Fibroblast of gingiva (primary cell): Measurements from ENCODE around the gene SLC9A4.

Source experiments
- DNase-seq: peaks from one replicate; pipeline ENCODE4 v3.0.0-alpha.2; 2011; ENCODE audit warnings: low read depth

SLC9A4 gene

GRCh38 chr2:102502576-102502975 lies 29.6 kb downstream of the SLC9A4 start:
- DNase-seq: no peak

DNA sequence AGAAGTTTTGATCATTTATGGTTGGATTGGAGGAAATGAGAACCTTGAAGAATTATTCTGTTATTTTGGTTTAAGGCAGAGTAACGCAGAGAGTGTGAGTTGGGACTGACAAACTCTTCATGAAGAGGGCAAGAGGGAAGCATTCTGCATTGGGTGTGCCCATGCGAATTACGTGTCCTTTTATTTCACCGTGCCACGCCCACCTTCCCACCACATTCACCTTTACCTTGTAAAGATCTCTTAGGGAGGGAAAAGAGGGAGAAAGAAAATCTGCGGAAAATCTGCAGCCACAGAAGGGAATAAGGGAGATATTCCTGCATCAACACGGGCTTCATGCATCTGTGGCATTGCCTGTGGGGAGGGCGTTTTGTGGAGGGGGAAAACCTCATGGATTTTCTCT lies 31.8 kb downstream of the SLC9A4 start:
- no peak for DNase-seq

- no peak for DNase-seq
Measured at GRCh38 chr2:102505290-102505689, 32.3 kb downstream of the SLC9A4 start.

- DNase-seq: no peak
Measured at GRCh38 chr2:102506743-102507142, 33.7 kb downstream of the SLC9A4 start.

- DNase-seq: no peak
Measured at GRCh38 chr2:102508863-102509262, 35.8 kb downstream of the SLC9A4 start.

GRCh38 chr2:102509749-102510148 lies 36.7 kb downstream of the SLC9A4 start:
- DNase-seq: no peak

DNA sequence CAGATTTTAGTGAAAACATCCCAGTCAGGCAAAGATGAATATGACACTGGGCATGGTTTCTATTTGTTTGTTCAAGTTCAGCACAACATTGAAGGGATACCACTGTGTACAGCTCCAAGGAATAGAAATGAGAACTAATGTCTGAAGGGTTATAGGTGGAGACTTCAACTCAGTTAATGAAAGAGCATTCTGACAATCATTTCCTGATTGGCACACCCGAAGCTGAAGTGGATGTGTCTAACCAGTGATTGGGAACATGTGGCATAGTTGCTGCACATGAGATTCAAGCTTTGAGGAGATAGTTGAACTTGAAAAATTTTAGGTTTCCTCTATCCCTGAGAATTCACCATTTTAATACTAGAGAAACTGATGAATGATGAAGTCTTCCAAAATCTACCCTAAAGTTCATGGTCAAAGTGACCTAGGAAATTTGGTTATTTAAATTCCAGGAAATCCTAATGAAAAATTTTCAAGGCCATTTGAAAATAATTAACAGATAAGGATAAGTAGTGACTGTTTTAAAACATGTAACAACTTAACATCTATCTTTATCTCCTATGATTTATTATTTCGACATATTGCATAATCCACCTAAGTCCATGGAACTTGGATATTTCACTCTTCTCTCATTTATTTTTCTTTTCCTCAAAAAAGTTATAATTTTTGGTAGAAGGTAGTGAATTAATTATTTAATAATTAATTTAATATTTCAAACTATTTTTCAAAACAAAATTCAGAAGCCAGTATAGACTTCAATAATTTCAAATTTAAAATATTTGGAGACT lies 38.0 kb downstream of the SLC9A4 start:
- DNase-seq: no peak

- no peak for DNase-seq
Measured at GRCh38 chr2:102512161-102512560, 39.1 kb downstream of the SLC9A4 start.

DNA sequence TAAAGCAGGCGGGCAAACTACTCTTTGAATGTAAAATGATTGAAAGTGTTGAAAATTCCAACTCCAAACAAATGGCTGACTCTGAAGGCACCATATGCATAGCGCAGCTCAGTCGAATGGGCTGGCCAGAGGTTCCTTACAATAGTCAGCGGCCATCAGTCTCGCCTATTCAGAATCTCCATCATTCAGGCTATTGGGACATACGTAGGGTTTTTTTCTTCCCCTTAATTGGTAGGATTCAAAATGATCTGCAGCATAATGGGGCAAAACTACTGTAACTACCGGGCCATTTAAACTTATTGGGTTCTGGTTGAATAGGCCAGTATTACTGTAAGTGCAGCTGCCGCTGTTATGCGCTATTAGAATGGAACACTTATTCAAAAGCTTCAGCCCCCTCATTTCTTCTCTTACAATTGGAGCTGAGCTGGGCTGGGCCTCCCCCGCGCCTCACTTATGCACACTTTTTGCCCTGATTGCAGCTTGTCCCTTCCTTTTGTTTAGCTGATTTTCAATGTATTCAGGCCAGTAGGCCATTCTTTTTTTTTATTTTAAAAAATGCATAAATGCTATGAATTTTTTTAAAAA lies 40.4 kb downstream of the SLC9A4 start:
- no peak for DNase-seq

DNA sequence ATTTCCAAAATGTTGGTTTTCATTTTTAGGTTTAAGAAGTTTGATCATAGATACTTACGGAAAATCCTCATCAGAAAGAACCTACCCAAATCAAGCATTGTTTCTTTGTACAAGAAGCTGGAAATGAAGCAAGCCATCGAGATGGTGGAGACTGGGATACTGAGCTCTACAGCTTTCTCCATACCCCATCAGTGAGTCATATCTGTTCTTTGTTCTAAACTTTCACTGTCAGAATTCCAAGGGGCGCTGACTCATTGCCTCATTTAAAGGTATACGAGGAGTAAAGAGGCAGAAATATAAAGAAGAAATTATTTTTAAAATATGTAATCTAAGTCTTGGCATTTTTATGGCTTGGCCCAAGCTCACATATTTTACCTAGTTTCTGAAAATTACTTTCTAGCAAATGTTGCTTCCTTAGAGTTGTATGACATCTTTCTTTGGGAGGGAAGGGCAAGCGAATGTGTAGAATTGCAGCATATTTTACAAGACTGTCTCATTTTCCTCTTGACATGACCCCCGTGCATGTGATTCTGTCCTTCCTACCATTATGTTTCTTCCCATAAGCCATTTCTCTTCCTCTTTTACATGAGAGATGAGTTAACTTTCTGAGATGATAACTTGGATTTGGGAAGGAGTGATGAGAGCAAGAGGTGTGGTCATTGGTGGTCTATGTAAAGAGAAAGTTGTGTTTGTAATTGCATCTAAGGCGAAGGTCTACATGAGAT lies 41.2 kb downstream of the SLC9A4 start:
- peak; percentile 77 for DNase-seq

- DNase-seq: no peak
Measured at GRCh38 chr2:102515851-102516250, 42.8 kb downstream of the SLC9A4 start.

- DNase-seq: no peak
Measured at GRCh38 chr2:102518170-102518569, 45.1 kb downstream of the SLC9A4 start.

DNA sequence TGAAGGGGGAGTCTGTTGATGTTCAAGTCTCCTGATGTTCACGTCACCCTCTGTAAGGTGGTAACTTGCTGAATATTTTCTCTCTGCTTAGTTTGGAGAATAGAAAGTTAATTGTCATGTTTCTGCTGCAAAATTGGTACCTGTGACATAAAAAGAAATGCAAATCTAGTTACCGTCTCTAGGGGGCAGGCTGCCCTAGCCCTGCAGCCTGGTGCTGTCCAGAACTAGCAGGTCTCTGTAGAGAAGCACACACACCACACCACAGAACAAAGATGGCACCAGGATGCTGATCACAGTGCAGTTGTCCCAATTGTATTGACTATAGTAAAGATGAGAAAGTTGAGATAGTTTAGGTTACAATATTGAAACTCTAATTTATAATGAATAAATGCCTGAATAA lies 47.0 kb downstream of the SLC9A4 start:
- peak; percentile 17 for DNase-seq

GRCh38 chr2:102520801-102521200 lies 47.8 kb downstream of the SLC9A4 start:
- no peak for DNase-seq

DNA sequence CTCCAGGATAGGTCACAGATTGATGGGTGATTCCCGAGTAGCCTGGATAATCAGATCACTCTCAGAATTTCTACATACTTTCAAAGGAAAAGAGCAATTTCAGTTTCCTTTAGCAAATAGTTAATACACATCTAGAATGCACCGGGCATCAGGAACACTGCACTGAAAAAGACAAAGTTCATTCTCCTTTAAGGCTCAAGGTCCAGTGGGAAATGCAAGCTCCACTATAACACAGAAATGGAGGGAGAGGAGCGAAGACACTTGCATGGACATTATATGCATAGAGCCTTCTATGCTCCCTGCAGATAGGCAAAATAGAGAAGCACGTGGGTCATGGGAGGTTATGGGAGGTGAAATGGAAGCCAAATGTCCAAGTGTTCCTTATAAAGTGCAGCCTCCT lies 49.1 kb downstream of the SLC9A4 start:
- DNase-seq: no peak

DNA sequence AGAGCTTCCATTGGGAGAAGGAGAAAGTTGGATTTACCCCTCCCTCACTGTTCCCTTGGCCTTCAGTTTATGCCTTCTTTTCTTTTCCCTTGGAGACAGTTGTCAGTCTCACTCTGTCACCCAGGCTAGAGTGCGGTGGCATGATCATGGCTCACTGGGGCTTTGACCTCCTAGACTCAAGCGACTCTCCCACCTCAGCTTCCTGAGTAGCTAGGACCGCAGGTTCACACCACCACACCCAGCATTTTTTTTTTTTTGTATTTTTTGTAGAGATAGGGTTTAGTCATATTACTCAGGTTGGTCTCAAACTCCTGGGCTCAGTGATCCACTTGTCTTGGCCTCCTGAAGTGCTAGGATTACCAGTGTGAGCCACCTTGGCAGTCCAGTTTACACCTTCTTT lies 49.9 kb downstream of the SLC9A4 start:
- DNase-seq: no peak

- no peak for DNase-seq
Measured at GRCh38 chr2:102523651-102524050, 50.6 kb downstream of the SLC9A4 start.

GRCh38 chr2:102527086-102527485 lies 54.1 kb downstream of the SLC9A4 start:
- no peak for DNase-seq

DNA sequence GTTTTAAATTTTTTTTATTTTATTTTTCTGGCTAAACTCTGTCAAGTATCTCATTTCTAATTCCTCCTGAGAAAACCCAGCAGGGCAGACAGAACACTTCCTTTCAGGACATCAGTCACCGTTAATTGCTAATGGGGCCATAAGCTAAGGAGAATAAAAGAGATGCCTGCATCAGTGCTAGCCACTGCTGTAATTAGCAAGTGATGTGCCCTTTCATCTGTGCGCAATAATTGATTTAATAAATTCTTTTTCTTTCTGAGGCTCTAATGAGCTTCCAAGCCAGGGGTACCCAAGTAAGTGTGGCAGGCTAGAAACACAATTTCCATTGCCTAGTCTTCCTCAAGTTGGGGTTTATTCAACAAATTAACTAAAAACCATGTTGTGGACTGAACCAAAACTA lies 65.5 kb downstream of the SLC9A4 start:
- DNase-seq: no peak

DNA sequence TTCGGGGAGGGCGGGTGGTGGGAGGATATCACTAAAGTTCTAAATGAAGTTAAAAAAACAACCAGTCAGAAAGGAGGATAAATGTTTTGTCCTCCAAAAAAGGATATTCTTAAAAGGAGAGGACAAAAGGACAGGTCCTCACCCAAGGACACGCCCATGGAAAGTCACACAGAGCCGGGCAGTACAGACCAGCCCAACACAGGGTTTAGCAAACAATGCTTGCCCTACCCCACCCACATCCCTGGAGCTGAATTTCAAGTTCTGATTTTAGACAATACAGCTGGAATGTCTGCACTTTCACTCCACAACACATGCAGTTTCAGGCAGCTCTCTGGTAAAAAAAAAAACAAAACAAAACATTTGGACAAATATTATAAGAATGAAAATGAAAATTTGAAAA lies 67.9 kb downstream of the SLC9A4 start:
- DNase-seq: no peak

DNA sequence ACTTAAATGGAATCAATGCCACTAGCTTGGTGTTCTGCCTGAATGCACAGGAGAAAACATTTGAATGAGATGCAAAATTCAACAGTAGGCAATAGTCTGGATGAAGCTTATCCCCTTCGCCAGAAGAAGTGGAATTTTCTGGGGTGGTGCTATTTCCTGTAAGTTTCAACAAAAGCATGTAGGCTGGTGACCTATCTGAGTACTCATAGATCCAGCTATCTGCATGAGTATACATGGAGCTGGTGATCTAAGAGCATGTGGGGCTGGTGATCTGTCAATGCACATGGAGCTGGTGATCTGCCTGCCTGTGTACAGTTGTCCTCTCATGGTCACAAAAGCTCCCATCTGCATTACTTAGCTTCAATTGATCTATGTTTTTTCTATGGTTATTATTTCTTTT lies 71.2 kb downstream of the SLC9A4 start:
- no peak for DNase-seq

DNA sequence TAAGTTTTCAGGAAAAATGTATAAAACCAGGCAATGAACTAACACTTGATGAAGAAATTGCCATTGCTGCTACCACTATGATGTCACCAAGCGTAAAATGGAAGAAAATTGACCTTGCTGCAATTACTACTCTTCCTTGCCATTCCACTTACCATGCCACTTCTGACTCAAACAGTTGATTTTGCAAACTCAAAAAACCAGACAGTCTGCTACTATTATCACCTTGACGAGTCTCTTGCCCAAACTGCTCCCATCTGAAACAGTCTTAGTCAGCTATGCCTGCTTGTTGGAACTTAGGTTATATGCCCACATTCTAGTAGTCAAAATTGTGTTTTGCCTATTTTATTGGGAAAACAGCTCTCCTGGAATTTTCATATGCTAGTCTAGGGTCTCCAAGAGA lies 74.4 kb downstream of the SLC9A4 start:
- no peak for DNase-seq

DNA sequence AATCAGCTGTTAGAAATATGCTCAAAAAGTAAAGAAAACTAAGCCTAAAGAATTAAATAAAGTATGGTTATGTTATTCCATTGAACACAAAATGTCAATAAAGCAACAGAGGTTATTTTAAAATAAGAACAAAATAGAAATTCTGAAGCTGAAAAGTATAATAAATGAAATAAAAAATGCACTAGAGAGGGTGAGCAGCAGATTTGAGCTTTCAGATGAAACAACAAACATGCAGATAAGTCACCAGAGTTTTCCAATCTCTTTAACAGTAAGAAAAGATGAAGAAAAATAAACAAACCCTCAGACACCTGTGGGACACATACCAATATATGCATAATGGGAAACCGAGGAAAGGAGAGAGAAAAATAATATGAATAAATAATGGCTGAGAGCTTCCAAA lies 76.0 kb downstream of the SLC9A4 start:
- DNase-seq: no peak
